ENCODE measurements around the gene CBX1.
"Not testable (repeated sequence)": the region's sequence is repeated elsewhere in the genome, so short reads cannot be mapped to it uniquely, and the experiment has no call there.

CBX1 gene

GRCh38 chr17:48123111-48123510, 21.8 kb upstream of the CBX1 start:
- no peak for DNase-seq (ENCODE audit: low read depth)

GRCh38 chr17:48122665-48123045, 21.4 kb upstream of the CBX1 start:
- DNase-seq (ENCODE audit: low read depth), result no peak

- DNase-seq (ENCODE audit: low read depth), result no peak
These were observed 20.8 kb upstream of the CBX1 start for GRCh38 chr17:48121923-48122664.

GRCh38 chr17:48113201-48113676, 12.0 kb upstream of the CBX1 start:
- peak; percentile 8 for DNase-seq (ENCODE audit: low read depth)

- DNase-seq (ENCODE audit: low read depth), result no peak
These were observed 10.6 kb upstream of the CBX1 start for GRCh38 chr17:48111937-48112241.

- no peak for DNase-seq (ENCODE audit: low read depth)
These were observed 9.5 kb upstream of the CBX1 start for GRCh38 chr17:48110761-48111160.

- peak; percentile 98 for DNase-seq (ENCODE audit: low read depth)
These were observed 6.1 kb upstream of the CBX1 start, which contains the start of gene SNX11 for GRCh38 chr17:48107137-48108055. SNX11 (plus strand) TSS chr17:48107766; CDS start chr17:48112044, 4,278 bp downstream.

GRCh38 chr17:48106802-48107136, 5.5 kb upstream of the CBX1 start:
- no peak for DNase-seq (ENCODE audit: low read depth)

GRCh38 chr17:48104440-48104839, 3.2 kb upstream of the CBX1 start:
- DNase-seq (ENCODE audit: low read depth), result no peak

GRCh38 chr17:48102798-48103715, 1.8 kb upstream of the CBX1 start:
- no peak for DNase-seq (ENCODE audit: low read depth)

GRCh38 chr17:48102043-48102750, 919 bp upstream of the CBX1 start:
- DNase-seq (ENCODE audit: low read depth), result no peak

- no peak for DNase-seq (ENCODE audit: low read depth)
These were observed 677 bp downstream of the CBX1 start for GRCh38 chr17:48100591-48101011.

GRCh38 chr17:48100160-48100559, 1.1 kb downstream of the CBX1 start:
- no peak for DNase-seq (ENCODE audit: low read depth)

GRCh38 chr17:48095611-48096010, 5.7 kb downstream of the CBX1 start:
- DNase-seq (ENCODE audit: low read depth), result no peak

- DNase-seq (ENCODE audit: low read depth), result no peak
These were observed 7.8 kb downstream of the CBX1 start for GRCh38 chr17:48093341-48094045.

GRCh38 chr17:48084932-48085331, 16.3 kb downstream of the CBX1 start:
- no peak for DNase-seq (ENCODE audit: low read depth)

- DNase-seq (ENCODE audit: low read depth), result no peak
These were observed 19.4 kb downstream of the CBX1 start for GRCh38 chr17:48081858-48082257.

- not testable (repeated sequence) for DNase-seq (ENCODE audit: low read depth)
These were observed 24.1 kb downstream of the CBX1 start for GRCh38 chr17:48077152-48077551.

- peak; percentile 46 for DNase-seq (ENCODE audit: low read depth)
These were observed 26.8 kb downstream of the CBX1 start for GRCh38 chr17:48074322-48075081.

- DNase-seq (ENCODE audit: low read depth), result not testable (repeated sequence)
These were observed 27.6 kb downstream of the CBX1 start for GRCh38 chr17:48073566-48074094.

Measured in T-helper 22 cell (primary cell).